HFFc6 (cell line): Measurements from ENCODE around the gene PRAMEF12. TPM values are rescaled to one million over a fixed set of nuclear protein-coding genes. Genes with fewer than 3 reads are reported as not detected.
"Not testable (repeated sequence)": the region's sequence is repeated elsewhere in the genome, so short reads cannot be mapped to it uniquely, and the experiment has no call there.

Experiments
- DNase-seq: peaks from one replicate; pipeline ENCODE4 v3.0.0-alpha.2; 2018
- H3K27ac Mint-ChIP-seq: 2 replicates; pipeline ENCODE4 v1.8.0; 2020; ENCODE audit warnings: mild to moderate bottlenecking, mixed read lengths
- H3K27me3 Mint-ChIP-seq: 2 replicates; pipeline ENCODE4 v1.8.0; 2021; ENCODE audit warnings: mild to moderate bottlenecking, moderate library complexity, mixed read lengths; ENCODE audit not compliant: insufficient read depth
- H3K36me3 Mint-ChIP-seq: 2 replicates; pipeline ENCODE4 v1.8.0; 2021; ENCODE audit warnings: low read depth, mixed read lengths
- H3K4me1 Mint-ChIP-seq: 2 replicates; pipeline ENCODE4 v1.8.0; 2020; ENCODE audit warnings: low read depth, mixed read lengths
- H3K4me3 Mint-ChIP-seq: 2 replicates; pipeline ENCODE4 v1.8.0; 2020; ENCODE audit warnings: mild to moderate bottlenecking, moderate library complexity, mixed read lengths
- H3K9me3 Mint-ChIP-seq: 2 replicates; pipeline ENCODE4 v1.8.0; 2020; ENCODE audit warnings: mild to moderate bottlenecking, mixed read lengths
- CTCF ChIP-seq: fragments of 200-600 bp; sonication (generic); IDR thresholded peaks from 2 replicates; pipeline ENCODE4 v1.5.0; 2021; ENCODE audit warnings: antibody characterized with exemption, mild to moderate bottlenecking
- total RNA-seq, 6 experiments: library from RNA; stranded (reverse); fragmentation: NEBNext Ultra II Directional; extraction: Animal tissue kit (Norgen Biotek cat#: 25700); gene quantifications; 2 replicates in 1 of 6; 3 replicates in 5 of 6; pipeline ENCODE4 v1.2.3, GENCODE V29; 2021

Gene PRAMEF12
- total RNA-seq, 6 experiments from 2014 or later = not detected

GRCh38 chr1:12775443-12775842, 1.9 kb downstream of the PRAMEF12 start:
- H3K4me1 Mint-ChIP-seq = no peaks in the 10 kb centered on the region
- no peak for TF ChIP-seq CTCF

GRCh38 chr1:12776801-12777557, 3.4 kb downstream of the PRAMEF12 start:
- no peak overlapping the region for H3K27ac Mint-ChIP-seq
- no peak overlapping the region for H3K4me3 Mint-ChIP-seq
- no peaks in the 10 kb centered on the region for H3K36me3 Mint-ChIP-seq
- H3K9me3 Mint-ChIP-seq = peaks cover 41% of the 10 kb centered on the region
- no peaks in the 10 kb centered on the region for H3K4me1 Mint-ChIP-seq
- no peak for TF ChIP-seq CTCF
- peaks cover 2% of the 10 kb centered on the region; the same call in 1 of the 2 replicates for H3K27me3 Mint-ChIP-seq
- no peak for DNase-seq

More at GRCh38 chr1:12775443-12775842, 1.9 kb downstream of the PRAMEF12 start:
- DNase-seq = no peak
- Mint-ChIP-seq H3K27me3 (peaks cover 2% of the 10 kb centered on the region; the same call in 1 of the 2 replicates), H3K27ac (no peak overlapping the region), H3K4me3 (no peak overlapping the region), H3K36me3 (no peaks in the 10 kb centered on the region), H3K9me3 (peaks cover 52% of the 10 kb centered on the region)

- DNase-seq = no peak
- H3K4me3 Mint-ChIP-seq = no peak overlapping the region
- peaks cover 2% of the 10 kb centered on the region; the same call in 1 of the 2 replicates for H3K27me3 Mint-ChIP-seq
- no peak for TF ChIP-seq CTCF
- no peaks in the 10 kb centered on the region for H3K4me1 Mint-ChIP-seq
- H3K9me3 Mint-ChIP-seq = peaks cover 35% of the 10 kb centered on the region
- no peaks in the 10 kb centered on the region for H3K36me3 Mint-ChIP-seq
- no peak overlapping the region for H3K27ac Mint-ChIP-seq
Measured at GRCh38 chr1:12778061-12778460, 4.5 kb downstream of the PRAMEF12 start.

GRCh38 chr1:12778907-12779306, 5.4 kb downstream of the PRAMEF12 start:
- H3K4me3 Mint-ChIP-seq = no peak overlapping the region
- H3K36me3 Mint-ChIP-seq = no peaks in the 10 kb centered on the region
- no peak overlapping the region for H3K27ac Mint-ChIP-seq
- 0 out of 2 replicates have a peak, but pooled peaks cover 2% of the 10 kb centered on the region for H3K27me3 Mint-ChIP-seq
- no peak for DNase-seq
- peaks cover 29% of the 10 kb centered on the region for H3K9me3 Mint-ChIP-seq
- TF ChIP-seq CTCF = no peak
- no peaks in the 10 kb centered on the region for H3K4me1 Mint-ChIP-seq

- DNase-seq, H3K27me3 Mint-ChIP-seq, H3K4me1 Mint-ChIP-seq, H3K27ac Mint-ChIP-seq, H3K4me3 Mint-ChIP-seq, H3K36me3 Mint-ChIP-seq: not testable (repeated sequence)
- peaks cover 22% of the 10 kb centered on the region for H3K9me3 Mint-ChIP-seq
Measured at GRCh38 chr1:12781488-12781887, 8.0 kb downstream of the PRAMEF12 start.

GRCh38 chr1:12783783-12784182, 10.2 kb downstream of the PRAMEF12 start:
- not testable (repeated sequence) for H3K27ac Mint-ChIP-seq, DNase-seq, H3K36me3 Mint-ChIP-seq, H3K4me1 Mint-ChIP-seq, H3K4me3 Mint-ChIP-seq, H3K27me3 Mint-ChIP-seq
- peaks cover 21% of the 10 kb centered on the region for H3K9me3 Mint-ChIP-seq
- peak; percentile 50 for TF ChIP-seq CTCF

- not testable (repeated sequence) for H3K4me1 Mint-ChIP-seq, DNase-seq, H3K4me3 Mint-ChIP-seq, H3K27ac Mint-ChIP-seq, H3K27me3 Mint-ChIP-seq, H3K36me3 Mint-ChIP-seq
- peaks cover 21% of the 10 kb centered on the region for H3K9me3 Mint-ChIP-seq
Measured at GRCh38 chr1:12784729-12785128, 11.2 kb downstream of the PRAMEF12 start.

- H3K4me1 Mint-ChIP-seq, H3K27me3 Mint-ChIP-seq, H3K4me3 Mint-ChIP-seq, H3K36me3 Mint-ChIP-seq, H3K27ac Mint-ChIP-seq, DNase-seq: not testable (repeated sequence)
- H3K9me3 Mint-ChIP-seq = peaks cover 16% of the 10 kb centered on the region
Measured at GRCh38 chr1:12791097-12791496, 17.6 kb downstream of the PRAMEF12 start, which contains the start of gene PRAMEF1. Gene PRAMEF1 (plus strand): TSS chr1:12791397. CDS start chr1:12793228, 1,831 bp downstream.
